GM19438 (cell line): ENCODE measurements around the gene FAM50A.
A peak's percentile ranks its signal among the peaks of the same experiment; 100 is the strongest.
"Not testable (repeated sequence)": the region's sequence is repeated elsewhere in the genome, so short reads cannot be mapped to it uniquely, and the experiment has no call there.

Experiments used
- ATAC-seq: cut with Tn5 transposase; IDR thresholded peaks from one replicate; pipeline ENCODE4 v1.9.1; 2021; ENCODE audit warnings: low read depth; ENCODE audit not compliant: unreplicated experiment

Gene FAM50A

DNA sequence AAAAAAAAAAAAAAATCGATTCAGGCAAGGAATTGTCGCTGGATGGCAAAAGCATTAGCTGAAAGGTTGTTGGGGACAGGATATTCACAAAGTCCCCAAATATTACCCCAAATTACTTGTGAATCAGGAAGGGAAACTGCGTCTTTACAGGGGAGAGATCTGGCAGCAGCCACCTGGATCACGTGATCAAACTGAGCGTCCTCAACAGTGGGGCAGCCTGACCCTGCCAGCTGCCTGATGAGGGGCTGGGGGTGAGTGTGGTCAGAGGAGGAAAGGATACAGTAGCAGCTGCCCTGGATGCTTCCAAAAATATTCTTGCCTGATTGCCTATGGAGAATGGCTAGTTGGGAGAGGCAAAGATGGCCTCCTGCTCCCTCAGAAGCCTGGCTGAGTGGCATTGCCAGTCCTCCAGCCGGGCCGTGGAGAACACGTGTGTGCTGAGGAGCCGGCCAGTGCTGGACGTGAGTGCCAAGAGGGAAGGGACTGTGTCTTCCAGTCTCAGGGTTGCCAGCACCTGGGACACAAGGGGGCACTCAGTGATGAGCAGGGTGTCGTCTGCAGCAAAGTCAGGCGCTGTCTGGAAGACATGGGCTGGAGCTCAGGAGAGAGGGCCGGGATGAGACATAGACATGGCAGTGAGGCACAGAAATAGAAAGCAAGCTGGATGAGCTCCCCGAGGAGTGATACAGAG, 38.1 kb downstream of the FAM50A start:
- no peak for ATAC-seq

DNA sequence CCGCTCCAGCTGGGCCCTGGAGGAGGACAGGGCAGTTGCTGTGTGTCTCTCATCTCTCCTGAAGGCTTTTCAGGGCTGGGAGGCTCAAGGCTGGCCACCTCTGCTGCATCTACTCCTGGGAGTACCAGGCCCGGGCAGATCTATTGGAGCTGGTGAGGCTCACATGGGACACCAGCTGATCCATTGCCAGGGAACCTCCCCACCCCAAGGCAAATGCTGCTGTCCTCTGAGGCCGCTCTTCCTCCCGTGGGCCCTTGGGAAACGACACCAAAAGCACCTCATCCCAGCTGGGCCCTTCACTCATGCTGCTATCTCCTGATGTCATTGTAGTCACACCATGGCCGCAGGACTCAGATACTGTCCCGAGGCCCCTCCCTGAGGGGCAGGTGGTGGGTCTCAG, 38.8 kb downstream of the FAM50A start:
- no peak for ATAC-seq

DNA sequence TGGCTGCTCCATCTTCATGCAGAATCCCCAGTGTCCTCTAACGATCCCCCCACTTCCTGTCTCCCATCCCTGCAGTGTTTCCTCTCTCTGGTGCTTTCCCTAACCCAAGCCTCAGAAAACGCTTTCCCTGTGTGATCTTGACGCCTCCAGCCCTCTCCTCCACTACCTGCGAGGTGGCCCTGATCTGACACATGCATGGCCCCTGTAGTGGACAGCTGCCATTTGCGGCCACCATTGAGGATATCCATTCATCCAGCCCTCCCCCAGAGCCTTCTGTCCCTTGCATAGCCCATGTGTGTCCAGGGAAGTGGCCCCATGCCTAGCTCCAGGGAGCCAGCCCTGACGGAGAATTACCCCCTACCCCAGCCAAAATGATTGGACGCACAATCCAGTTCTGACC, 39.4 kb downstream of the FAM50A start:
- no peak for ATAC-seq

DNA sequence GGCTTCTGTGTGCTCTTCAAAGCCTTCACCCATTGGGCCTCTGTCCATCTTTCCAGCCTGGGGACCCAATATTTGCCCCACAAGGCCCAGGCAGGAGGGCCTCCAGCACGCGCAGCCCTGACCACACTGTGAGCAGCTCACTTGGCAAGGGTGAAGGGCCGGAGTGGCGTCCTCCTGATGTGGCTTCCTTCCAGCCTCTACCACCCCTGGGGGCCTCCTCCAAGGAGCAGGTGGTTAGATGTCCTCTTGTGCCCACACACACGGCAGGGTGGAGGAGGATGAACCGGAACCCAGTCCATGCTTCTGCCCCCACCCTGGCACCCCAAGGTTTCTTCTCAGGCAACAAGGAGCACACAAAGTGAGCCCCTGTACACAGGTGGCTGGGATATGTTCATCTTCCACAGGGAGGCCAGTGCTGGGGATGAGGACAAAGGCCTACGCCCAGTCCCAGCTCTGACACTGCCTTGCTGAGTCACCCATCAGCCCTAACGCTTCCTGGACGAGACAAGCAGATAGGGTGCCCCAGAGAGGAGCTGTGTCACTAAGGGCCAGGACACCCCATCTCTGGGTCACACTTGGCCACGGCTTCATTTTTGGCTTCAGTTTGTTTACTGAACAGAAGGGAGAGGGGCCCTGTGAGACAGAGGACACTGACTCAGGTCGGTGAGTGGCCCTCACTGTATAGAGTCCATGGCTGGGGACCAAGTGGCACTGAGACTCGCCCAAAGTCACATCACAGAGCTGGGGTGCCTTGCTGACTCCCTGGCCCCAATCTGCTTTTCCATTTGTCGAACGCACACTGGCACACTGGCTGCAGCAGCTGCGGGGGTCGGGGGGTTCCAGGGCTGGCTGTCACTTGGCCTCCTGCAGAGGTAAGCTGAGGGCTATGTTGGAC, 40.6 kb downstream of the FAM50A start:
- ATAC-seq, result no peak

DNA sequence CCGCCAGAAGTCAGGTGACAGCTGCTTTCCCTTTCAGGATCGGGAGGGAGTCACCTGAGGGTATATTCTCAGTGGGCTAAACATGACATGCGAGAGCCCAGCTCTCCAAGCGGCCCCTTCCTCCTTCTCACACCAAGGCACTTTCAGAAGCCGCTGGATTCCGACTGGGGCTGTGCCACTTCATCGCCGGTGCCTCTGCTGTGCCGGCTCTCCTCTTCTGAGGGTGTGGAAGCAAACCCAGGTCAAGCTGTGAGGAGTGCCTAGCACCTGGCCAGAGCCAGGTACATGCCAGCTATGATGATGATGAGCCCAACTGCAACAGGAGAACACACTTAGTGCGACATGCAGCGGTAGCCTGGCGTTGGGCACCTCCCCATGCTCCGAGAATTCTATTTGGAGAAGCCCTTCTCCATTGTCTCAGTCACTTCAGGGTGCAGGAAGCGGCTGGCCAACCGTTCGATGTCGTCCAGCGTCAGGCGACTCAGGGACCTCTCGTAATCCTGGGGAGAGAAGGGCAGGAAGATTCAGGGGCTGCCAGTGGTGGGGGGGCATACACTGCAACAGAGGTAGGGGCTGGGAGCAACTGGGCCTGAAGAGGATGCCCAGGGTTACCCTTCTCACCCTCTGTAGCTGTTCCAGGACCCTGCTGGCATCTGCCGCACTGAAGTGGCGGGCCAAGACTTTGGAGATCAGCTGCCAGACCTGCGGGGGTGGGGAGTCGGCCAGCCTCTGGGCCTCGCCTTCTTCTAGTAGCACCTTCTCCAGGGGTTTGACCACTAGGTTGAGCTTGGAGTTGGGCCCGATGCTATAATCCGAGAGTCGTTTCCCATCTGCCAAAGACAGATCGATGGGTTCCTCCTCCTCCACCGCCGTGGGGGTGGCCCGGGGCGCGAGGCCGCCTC, 41.5 kb downstream of the FAM50A start:
- ATAC-seq, result no peak

DNA sequence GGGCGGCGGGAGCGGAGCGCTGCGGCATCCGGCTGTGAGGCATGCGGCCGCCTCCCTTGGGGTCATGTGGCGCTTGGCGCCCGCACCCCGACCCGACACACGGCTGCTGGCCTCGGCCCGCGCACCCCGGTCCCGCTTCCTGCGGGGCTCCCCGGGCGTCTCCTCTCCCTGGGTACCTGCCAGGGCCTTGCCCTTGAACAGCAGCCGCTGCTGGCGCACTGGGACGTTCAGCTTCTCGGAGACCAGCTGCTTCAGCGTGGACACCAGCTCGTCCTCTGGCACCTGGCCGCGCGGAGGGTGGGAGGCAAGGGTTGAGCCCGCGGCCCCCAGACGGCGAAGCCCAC, 42.1 kb downstream of the FAM50A start:
- ATAC-seq, result no peak

DNA sequence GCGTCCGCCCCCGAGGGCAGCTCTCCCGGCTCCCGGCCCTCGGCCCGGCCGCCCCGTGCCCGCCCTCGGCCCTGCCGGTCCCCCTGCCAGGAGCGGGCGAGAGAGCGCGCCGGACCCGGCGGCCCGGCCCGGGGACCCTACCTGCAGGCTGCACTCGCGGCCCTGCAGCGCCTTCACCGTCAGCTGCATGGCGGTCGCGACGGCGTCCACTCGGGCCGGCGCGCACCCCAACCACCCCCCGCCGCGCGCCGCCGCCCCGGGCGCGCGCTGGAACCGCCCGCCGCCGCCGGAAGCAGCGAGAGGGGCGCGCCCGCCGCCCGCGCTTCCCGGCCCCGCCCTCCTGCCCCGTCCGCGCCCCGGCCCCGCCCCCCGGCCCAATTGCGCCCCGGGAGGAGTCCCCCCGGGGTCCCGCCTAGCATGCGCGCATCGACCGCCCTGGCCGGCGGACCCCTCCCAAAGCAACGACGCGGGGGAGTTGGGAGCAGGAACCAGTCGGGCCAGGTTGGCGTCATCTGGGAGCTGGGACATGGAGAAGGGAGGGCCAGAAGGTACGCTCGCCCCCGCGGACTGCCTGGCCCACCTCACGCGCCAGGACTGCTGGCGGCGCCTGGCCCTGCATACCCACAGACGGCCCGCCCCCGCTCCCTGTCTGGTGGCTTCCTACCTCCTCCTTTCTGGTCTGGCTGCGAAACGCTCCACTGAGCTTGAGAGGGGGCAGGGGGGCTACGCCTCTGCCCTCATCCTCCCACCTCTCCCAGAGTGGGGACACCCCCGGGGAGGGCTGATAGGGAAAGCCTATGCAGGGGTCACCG, 42.7 kb downstream of the FAM50A start, which contains the start of gene UBL4A:
Gene UBL4A (minus strand): TSS at position 220 of the 812 bp plus-strand sequence. CDS start 31 bp downstream, at position 189.
- no peak for ATAC-seq

DNA sequence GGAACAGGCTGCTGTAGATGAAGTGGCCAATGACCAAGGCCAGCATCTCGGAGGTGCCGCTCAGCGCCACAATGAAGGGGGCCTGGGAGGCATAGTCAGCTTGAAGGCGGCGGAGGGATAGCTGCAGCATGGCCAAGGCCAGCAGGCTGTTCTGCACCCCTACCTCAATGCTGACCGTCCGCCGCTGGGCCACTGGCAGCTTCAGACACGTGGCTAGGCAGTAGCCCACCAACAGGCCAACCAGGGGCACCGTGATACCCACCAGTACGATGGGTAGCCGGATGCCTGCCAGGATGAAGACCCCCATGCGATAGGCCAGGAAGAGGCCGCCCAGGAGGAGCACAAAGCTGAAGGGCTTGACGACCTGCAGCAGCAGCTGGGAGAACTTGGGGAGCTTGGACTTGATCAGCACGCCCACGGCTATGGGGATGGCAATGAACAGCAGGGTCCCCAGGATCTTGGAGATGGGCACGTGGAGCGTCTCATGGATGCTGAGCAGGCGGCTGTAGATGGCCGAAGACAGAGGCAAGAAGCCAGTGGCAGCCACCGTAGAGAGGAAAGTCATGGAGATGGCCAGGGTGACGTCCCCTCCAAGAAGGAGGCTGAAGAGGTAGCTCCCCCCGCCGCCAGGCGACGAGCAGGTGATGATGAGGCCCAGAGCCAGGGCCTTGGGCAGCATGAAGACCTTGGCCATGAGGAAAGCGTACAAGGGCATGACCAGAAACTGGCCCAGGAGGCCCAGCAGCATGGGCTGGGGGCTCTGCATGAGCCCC, 43.8 kb downstream of the FAM50A start:
- no peak for ATAC-seq

DNA sequence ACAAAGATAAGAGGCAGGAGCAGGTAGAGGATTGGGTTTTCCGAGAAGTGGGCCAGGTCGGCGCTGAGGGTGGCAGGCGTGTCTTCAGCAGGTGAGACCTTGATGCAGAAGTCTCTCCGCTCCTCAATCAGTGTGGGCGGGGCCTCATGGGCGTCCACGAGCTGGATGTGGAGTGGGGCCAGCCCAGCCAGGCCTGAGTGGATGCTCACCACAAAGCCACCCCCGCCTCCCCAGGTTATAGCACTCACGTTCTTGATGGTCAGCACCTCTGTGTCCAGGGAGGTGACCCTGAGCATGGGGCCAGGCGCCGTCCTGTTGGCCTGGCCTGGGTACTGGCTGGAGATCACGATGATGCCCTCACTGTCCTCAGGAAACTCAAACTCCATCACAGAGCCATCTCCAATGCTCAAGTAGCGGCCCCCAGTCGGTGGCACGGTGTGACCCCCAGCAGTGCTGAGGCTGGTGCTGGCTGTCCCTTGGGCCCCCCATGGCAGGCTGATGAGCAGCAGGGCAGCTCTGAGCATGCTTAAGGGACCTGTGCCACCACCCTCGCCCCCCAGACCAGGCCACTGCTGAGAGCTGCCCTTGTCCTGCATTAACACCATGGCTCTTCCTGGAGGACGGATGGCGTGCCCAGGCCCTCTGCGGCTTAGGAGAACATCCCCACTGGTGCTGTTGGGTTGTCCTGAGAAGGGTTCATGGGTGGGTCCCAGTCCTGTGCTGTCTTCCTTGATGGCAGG, 44.6 kb downstream of the FAM50A start:
- no peak for ATAC-seq

DNA sequence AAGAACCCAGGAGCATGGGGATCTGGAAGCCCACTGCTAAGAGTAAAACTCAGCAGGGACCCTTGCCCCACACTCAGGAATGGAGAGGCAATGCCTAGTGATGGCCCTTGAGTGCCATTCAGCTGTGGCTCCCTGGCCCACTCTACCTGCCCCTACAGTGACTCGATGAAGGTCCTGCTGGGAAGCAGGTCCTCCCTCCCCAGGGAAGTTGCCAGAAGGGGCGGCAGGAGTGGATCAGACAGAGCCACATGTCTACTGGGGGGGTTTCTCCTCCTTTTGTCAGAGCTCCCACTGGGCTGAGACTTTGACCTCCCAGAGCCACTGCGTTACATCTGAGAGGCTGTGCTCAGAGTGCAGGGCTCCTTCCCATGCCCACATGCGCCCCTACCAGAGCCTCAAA, 45.2 kb downstream of the FAM50A start:
- ATAC-seq, result no peak

DNA sequence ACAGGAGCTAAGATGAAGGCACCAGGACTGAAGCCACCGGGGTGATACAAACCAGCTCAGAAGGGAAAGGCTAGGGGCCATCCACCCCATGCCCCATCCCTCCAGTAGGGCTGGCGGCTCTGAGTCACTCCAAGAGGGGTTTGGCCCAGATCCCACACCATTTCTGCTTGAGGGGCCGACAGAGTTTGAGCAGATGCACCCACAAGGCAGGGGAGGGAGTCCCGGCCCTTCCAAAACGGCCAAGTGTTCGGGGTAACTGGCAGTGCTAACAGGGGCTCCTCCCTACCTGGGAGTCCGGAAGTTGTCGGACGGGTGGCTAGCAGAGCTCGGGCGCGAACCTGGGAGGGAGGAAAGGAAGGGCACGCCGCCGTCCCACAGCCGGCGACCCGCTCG, 46.1 kb downstream of the FAM50A start:
- ATAC-seq, result peak; percentile 23

DNA sequence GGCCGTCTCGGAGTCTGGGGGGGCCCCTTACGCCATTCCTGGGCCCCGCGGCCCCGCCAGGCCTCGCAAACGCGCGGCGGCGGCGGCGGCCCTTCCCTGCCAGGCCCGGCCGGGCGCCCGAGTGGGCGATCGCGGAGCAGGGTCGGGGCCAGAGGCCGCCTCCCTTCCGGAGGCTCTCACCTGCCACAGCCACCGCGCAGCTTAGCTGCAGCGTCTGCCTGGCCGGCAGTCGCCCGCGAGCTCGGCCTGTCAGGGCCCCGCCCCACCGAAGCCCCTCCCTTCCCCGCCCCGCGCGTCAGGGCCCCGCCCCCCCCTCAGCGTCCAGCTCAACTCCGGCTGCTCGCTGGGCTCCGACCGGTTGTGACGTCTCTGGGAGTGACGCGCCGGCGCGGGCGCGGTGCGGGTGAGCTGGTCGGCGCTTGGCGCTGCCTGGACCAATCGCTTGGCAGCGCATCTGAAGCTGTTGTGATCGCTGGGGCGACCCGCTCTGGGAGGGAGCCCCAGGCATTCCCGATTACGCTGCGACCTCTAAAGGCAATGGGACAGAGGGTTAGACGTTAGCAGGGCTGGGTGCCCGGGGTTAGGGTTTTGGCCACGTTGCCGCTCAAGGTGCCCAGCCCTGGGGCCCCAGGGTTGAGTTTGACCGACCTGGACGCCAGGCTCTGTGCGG, 46.6 kb downstream of the FAM50A start, which contains the start of gene SLC10A3:
Gene SLC10A3 (minus strand): TSS at position 216 of the 670 bp plus-strand sequence. CDS start 1,689 bp downstream, outside the sequence.
- ATAC-seq, result peak; percentile 78

DNA sequence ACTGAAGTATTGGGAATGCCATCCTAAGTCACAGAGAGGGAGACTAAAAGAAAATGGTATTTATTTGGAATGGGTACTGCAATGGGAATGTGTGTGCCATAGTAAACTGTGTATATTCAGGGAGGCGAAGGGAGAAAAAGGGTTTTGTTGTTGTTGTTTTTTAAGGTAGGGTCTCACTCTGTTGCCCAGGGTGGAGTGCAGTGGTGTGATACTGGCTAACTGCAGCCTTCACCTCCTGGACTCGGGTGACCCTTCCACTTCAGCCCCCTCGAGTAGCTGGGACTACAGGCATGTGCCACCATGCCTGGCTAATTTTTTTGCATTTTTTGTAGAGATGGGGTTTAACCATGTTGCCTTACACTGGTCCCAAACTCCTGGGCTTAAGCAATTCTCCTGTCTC, 50.8 kb downstream of the FAM50A start:
- ATAC-seq, result no peak

DNA sequence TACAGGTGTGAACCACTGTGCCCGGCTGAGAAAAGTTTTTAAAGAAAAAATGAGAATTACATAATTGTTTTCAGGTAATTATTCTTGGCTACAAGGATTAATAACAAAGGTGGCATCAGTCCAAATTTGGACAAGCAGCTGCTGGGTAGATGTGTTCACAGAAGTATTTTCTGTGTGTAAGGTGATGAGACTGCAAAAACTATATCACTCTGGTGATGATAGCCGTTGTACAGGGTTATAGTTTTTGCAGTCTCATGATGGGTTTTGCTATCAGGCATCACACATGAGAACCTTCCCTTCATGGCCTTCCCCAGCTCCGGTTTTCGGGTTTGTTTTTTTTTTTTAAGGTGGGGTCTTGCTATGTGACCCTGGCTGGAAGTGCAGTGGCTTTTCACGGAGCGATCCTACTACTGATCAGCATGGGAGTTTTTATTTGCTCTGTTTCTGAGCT, 51.6 kb downstream of the FAM50A start:
- no peak for ATAC-seq

DNA sequence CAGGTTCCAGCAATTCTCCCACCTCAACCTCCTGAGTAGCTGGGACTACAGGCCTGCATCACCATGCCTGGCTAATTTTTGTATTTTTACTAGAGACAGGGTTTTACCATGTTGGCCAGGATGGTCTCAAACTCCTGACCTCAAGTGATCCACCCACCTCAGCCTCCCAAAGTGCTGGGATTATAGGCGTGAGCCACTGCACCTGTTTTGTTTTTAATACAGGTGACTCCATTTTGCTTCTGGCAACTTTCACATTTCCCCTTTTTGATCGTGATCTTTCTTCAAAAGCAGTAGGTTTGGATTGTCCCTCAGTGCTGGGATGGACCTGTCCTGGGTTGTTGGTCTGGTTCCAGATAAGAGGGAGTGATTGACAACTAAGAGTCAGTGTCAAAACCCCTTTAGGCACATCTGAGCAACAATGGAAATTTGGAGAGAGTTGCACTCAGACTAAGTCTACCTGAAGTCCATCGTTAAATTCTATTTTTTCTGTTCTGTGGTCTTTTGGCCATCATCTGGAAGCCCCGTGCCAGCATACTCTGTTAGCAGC, 52.7 kb downstream of the FAM50A start:
- ATAC-seq, result not testable (repeated sequence)
